Measurements from ENCODE around the gene MEA1.

DNA sequence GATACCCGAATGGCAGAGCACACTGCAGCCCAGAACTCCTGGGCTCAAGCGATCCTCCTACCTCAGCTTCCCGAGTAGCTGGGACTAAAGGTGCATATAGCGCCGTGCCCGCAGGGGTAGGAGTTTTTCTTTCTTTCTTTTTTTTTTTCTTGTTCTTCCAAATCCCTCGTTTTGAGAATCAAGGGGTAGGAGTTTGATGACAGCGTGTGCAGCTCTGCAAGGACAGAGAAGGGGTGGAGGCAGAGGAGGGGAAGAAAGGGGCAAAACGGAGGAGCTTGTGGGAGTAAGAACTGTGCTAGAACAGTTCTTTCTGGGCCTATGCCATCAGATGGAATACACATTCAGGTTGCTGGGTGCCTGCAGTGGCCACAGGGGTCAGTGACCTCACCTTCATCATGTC, 23.0 kb upstream of the MEA1 start:
- no peak for TF ChIP-seq RBAK (tag by site-specific recombination; IDR thresholded peaks at IDR 0.05)
- no peak for TF ChIP-seq YY1 (tag by site-specific recombination; IDR thresholded peaks at IDR 0.05)
- no peak for TF ChIP-seq ZBTB7A (tag by site-specific recombination; IDR thresholded peaks at IDR 0.05; ENCODE audit: low read depth)
- TF ChIP-seq FEZF1 (tag by site-specific recombination; IDR thresholded peaks at IDR 0.05), result no peak
- no peak for TF ChIP-seq CTCF (tag by site-specific recombination; IDR thresholded peaks at IDR 0.05)
- no peak for TF ChIP-seq ZNF639 (tag by site-specific recombination; IDR thresholded peaks at IDR 0.05)
- TF ChIP-seq ZNF146 (tag by site-specific recombination; IDR thresholded peaks at IDR 0.05), result no peak
- no peak for TF ChIP-seq ZNF223 (tag by site-specific recombination; IDR thresholded peaks at IDR 0.05)
- no peak for TF ChIP-seq ZNF266 (tag by site-specific recombination; IDR thresholded peaks at IDR 0.05; ENCODE audit: low read depth)
- TF ChIP-seq REPIN1 (tag by site-specific recombination; IDR thresholded peaks at IDR 0.05; ENCODE audit: low read depth), result no peak
- TF ChIP-seq ZNF341 (tag by site-specific recombination; IDR thresholded peaks at IDR 0.05; ENCODE audit: low read depth), result no peak
- no peak for TF ChIP-seq GLI4 (tag by site-specific recombination; IDR thresholded peaks at IDR 0.05)
- TF ChIP-seq ZNF133 (tag by site-specific recombination; IDR thresholded peaks at IDR 0.05), result no peak
